GM18511 (cell line): ENCODE measurements around the gene KREMEN2.

Experiments used
- ATAC-seq: cut with Tn5 transposase; IDR thresholded peaks from one replicate; pipeline ENCODE4 v1.9.1; 2021; ENCODE audit warnings: mild to moderate bottlenecking, moderate library complexity; ENCODE audit not compliant: unreplicated experiment

KREMEN2 gene

GRCh38 chr16:2963074-2963722, 877 bp upstream of the KREMEN2 start:
- ATAC-seq = no peak

- peak; percentile 26 for ATAC-seq
Measured at GRCh38 chr16:2964475-2965336, 631 bp downstream of the KREMEN2 start.

- no peak for ATAC-seq
Measured at GRCh38 chr16:2966043-2966807, 2.1 kb downstream of the KREMEN2 start.

GRCh38 chr16:2966808-2967191, 2.7 kb downstream of the KREMEN2 start:
- ATAC-seq = no peak

- no peak for ATAC-seq
Measured at GRCh38 chr16:2967211-2967631, 3.1 kb downstream of the KREMEN2 start.

- ATAC-seq = no peak
Measured at GRCh38 chr16:2967721-2968161, 3.7 kb downstream of the KREMEN2 start.

- no peak for ATAC-seq
Measured at GRCh38 chr16:2968368-2968737, 4.3 kb downstream of the KREMEN2 start.

GRCh38 chr16:2968738-2969544, 4.9 kb downstream of the KREMEN2 start, which contains the start of gene PAQR4:
Gene PAQR4, plus strand, starts transcription at chr16:2969348. Its CDS starts 327 bp downstream, at chr16:2969675.
- peak; percentile 73 for ATAC-seq

- peak; percentile 48 for ATAC-seq
Measured at GRCh38 chr16:2969545-2970521, 5.8 kb downstream of the KREMEN2 start.

GRCh38 chr16:2970563-2970962, 6.5 kb downstream of the KREMEN2 start:
- ATAC-seq = no peak

- no peak for ATAC-seq
Measured at GRCh38 chr16:2971134-2971984, 7.3 kb downstream of the KREMEN2 start.

- ATAC-seq = no peak
Measured at GRCh38 chr16:2971985-2972784, 8.1 kb downstream of the KREMEN2 start.

GRCh38 chr16:2973093-2973492, 9.0 kb downstream of the KREMEN2 start:
- ATAC-seq = no peak

- no peak for ATAC-seq
Measured at GRCh38 chr16:2973605-2974318, 9.7 kb downstream of the KREMEN2 start.

GRCh38 chr16:2974319-2975056, 10.4 kb downstream of the KREMEN2 start:
- no peak for ATAC-seq

GRCh38 chr16:2975161-2975795, 11.2 kb downstream of the KREMEN2 start:
- ATAC-seq = no peak
